ENCODE data around the gene GP5. TPM values are rescaled to one million over a fixed set of nuclear protein-coding genes. Genes with fewer than 3 reads are reported as not detected.

GP5 gene
- total RNA-seq, 1 donor from 2014 or later, result not detected

DNA sequence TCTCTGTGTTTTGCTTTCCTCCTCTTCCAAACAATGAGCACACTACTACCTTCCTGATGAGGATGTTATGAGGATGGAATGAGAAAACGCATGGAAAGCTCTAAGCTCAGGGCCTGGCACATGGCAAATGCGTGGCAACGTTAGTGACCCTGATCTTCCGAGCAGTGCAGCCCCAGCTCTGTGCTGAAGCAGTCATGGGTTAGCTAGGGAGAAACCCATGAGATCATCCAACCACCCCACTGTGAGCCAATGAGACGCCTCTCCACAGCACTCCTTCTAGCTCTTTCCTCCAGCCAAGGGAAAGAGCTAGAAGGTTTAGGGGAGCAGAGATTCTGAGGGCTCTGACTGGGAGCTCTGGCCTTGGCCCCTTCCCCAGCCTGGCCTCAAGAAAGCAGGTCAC, 52.4 kb downstream of the GP5 start:
- intact Hi-C loops (cut with micrococcal nuclease), result no loop called here
- TF ChIP-seq, protein P1, sequence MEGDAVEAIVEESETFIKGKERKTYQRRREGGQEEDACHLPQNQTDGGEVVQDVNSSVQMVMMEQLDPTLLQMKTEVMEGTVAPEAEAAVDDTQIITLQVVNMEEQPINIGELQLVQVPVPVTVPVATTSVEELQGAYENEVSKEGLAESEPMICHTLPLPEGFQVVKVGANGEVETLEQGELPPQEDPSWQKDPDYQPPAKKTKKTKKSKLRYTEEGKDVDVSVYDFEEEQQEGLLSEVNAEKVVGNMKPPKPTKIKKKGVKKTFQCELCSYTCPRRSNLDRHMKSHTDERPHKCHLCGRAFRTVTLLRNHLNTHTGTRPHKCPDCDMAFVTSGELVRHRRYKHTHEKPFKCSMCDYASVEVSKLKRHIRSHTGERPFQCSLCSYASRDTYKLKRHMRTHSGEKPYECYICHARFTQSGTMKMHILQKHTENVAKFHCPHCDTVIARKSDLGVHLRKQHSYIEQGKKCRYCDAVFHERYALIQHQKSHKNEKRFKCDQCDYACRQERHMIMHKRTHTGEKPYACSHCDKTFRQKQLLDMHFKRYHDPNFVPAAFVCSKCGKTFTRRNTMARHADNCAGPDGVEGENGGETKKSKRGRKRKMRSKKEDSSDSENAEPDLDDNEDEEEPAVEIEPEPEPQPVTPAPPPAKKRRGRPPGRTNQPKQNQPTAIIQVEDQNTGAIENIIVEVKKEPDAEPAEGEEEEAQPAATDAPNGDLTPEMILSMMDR (IDR thresholded peaks at IDR 0.05; ENCODE audit: borderline replicate concordance), result no peak
- Histone ChIP-seq H3K27me3 (ENCODE audit: low read depth) (peaks cover 35% of the 10 kb centered on the region), H3K4me3 (no peak overlapping the region), H3K27ac (replicated peaks) (no peak overlapping the region), H3K9me3 (replicated peaks) (no peaks in the 10 kb centered on the region), H3K4me1 (no peaks in the 10 kb centered on the region), H3K36me3 (no peaks in the 10 kb centered on the region)
- no peak for DNase-seq

DNA sequence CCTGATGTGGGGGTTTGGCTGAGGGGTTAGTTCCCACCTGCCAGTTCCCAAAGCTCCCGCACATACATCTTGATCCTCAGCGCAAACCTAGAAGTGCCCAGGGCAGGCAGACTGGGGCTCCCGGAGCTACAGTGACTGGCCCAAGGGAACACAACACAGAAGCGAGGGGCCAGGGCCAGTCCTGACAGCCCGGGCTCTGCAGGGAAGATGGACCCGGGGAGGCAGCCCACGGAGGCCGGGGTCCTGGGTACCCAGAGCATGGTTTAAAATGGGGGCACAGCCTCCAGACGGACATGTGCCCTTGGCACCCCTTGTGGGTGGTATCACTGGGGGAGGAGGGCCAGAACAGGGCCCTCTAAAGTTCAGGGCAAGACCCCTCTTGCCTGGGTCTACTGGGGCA, 53.0 kb downstream of the GP5 start:
- H3K27ac ChIP-seq (replicated peaks), result no peak overlapping the region
- no peak overlapping the region for H3K4me3 ChIP-seq
- no peaks in the 10 kb centered on the region for H3K4me1 ChIP-seq
- no peak for DNase-seq
- TF ChIP-seq, protein P1 (IDR thresholded peaks at IDR 0.05; ENCODE audit: borderline replicate concordance), result no peak
- intact Hi-C loops (cut with micrococcal nuclease), result no loop called here
- peaks cover 39% of the 10 kb centered on the region for H3K27me3 ChIP-seq (ENCODE audit: low read depth)
- H3K9me3 ChIP-seq (replicated peaks), result no peaks in the 10 kb centered on the region
- H3K36me3 ChIP-seq, result no peaks in the 10 kb centered on the region

Other genes with a start within 250 kb of the GP5 start
- 2.4 TPM for gene CPN2, start 47.9 kb downstream of the GP5 start, total RNA-seq
- gene LRRC15, start 29.5 kb downstream of the GP5 start, total RNA-seq, result 0.14 TPM
- gene ATP13A3, start 87.7 kb upstream of the GP5 start, total RNA-seq, result 99.2 TPM
- 7.5 TPM for gene TMEM44, start 234.2 kb upstream of the GP5 start, total RNA-seq